ENCODE measurements around the gene NOTCH1.

The NOTCH1 gene

DNA sequence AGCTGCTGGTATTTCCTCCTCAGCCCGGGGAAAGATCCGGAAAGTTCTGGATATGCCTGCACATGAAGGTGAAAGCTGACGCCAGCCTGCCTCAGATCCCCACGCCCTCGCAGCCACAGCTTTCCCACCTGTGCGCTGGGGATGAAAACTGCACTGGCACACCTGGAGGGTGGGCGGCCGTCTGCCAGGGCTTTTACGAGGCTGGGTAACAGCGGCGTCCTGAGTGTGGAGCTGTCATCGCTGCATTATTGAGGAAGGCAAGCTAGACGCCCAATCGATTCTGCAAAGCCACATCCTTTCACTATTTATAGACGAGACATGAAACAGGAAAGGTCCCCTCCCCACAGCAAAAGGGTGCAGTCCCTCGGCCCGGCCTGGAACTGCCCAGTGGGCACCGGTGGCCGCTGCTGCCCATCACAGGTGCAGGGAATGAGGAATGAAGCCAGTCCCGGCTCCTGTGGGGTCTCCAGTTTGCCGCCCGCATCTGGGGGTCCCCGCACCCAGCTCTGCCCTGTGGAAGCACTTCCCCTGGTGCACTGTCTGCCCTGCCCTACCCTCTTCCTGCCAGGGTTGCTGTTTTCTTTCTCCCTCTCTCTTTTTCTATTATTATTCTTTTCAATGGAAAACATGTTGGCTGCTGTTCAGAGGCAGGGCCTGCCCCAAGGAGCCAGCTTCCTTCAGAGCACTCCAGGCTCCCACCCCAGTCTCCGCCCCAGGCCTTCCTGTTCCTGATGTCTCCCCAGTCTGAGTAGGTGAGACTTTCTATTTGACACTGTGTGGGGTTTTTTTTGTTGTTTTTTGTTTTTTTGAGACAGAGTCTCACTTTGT, 7.0 kb downstream of the NOTCH1 start:
- Histone ChIP-seq H3K4me1 (ENCODE audit: control insufficient read depth in 2 of 2, insufficient read depth in 2 of 2, low read length in 2 of 2) (peaks cover 67 to 76% of the 10 kb centered on the region in 2 donors), H3K27ac (ENCODE audit: low read depth in 2 of 2, low read length in 2 of 2) (peak overlapping the region; percentile 91 to 93), H3K27me3 (ENCODE audit: control insufficient read depth in 2 of 2, insufficient read depth in 2 of 2, low read length in 2 of 2) (no peaks in the 10 kb centered on the region), H3K9me3 (ENCODE audit: control insufficient read depth in 2 of 2, low read length in 2 of 2) (no peaks in the 10 kb centered on the region), H3K4me3 (ENCODE audit: low read length in 2 of 2) (peak overlapping the region; percentile 15 to 20), H3K36me3 (ENCODE audit: control insufficient read depth in 2 of 2, insufficient read depth in 2 of 2, low read length in 2 of 2) (peaks cover 5 to 22% of the 10 kb centered on the region in 2 donors), H3K9ac (ENCODE audit: low read depth in 1 of 2, low read length in 2 of 2) (peak overlapping the region; percentile 47 to 59)

DNA sequence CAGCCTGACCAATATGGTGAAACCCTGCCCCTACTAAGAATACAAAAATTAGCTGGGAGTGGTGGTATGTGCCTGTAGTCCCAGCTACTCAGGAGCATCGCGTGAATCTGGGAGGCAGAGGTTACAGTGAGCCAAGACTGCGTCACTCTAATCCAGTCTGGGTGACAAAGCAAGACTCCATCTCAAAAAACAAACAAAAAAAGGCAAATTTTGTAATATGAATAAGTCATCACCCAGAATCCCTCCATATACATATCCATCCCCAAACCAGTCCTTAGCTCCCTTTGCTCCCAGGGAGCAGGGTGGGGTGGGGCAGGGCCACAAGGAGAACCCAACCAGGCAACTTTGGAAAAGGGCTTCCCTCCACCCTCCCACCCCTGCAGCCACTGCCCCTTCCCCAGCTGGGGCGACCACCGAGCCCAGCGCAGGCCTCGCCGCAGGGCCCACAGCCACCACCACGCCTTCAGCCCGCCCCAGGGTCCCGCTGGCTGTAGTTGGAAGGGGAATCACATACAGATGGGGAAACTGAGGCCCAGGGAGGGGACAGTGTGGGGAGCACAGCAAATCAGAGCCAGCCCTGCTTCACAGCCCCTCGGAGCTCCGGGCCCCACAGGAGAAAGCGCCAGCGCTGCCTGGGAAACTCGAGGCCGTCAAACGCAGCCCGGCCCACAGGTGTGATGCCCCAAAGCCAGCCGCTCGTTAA, 7.8 kb downstream of the NOTCH1 start:
- Histone ChIP-seq H3K9me3 (ENCODE audit: control insufficient read depth in 2 of 2, low read length in 2 of 2) (no peaks in the 10 kb centered on the region), H3K27me3 (ENCODE audit: control insufficient read depth in 2 of 2, insufficient read depth in 2 of 2, low read length in 2 of 2) (no peaks in the 10 kb centered on the region), H3K36me3 (ENCODE audit: control insufficient read depth in 2 of 2, insufficient read depth in 2 of 2, low read length in 2 of 2) (peaks cover 8 to 18% of the 10 kb centered on the region in 2 donors), H3K27ac (ENCODE audit: low read depth in 2 of 2, low read length in 2 of 2) (peak overlapping the region; percentile 91 to 93), H3K9ac (ENCODE audit: low read depth in 1 of 2, low read length in 2 of 2) (peak overlapping the region; percentile 47 to 59), H3K4me1 (ENCODE audit: control insufficient read depth in 2 of 2, insufficient read depth in 2 of 2, low read length in 2 of 2) (peaks cover 67 to 76% of the 10 kb centered on the region in 2 donors), H3K4me3 (ENCODE audit: low read length in 2 of 2) (peak overlapping the region in 1 of 2 donors; percentile 20)

DNA sequence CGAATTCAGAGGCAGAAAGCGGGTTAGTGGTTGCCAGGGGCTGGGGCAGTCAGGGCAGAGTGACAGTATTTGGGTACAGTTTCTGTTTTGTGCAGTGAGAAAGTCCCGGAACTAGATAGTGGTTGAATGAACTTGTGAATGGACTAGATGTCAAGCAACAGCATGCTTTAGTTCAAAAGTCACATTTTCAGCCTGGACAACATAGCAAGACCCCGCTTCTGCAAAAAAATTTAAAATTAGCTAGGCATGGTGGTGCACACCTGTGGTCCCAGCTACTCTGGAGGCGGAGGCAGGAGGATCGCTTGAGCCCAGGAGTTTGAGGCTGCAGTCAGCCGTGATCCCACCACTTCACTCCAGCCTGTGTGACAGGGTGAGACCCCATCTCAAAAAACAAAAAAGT, 8.4 kb downstream of the NOTCH1 start:
- peaks cover 8 to 17% of the 10 kb centered on the region in 2 donors for H3K36me3 ChIP-seq (ENCODE audit: control insufficient read depth in 2 of 2, insufficient read depth in 2 of 2, low read length in 2 of 2)
- no peak overlapping the region for H3K9ac ChIP-seq (ENCODE audit: low read depth in 1 of 2, low read length in 2 of 2)
- H3K9me3 ChIP-seq (ENCODE audit: control insufficient read depth in 2 of 2, low read length in 2 of 2) = no peaks in the 10 kb centered on the region
- H3K27ac ChIP-seq (ENCODE audit: low read depth in 2 of 2, low read length in 2 of 2) = no peak overlapping the region
- peaks cover 68 to 76% of the 10 kb centered on the region in 2 donors for H3K4me1 ChIP-seq (ENCODE audit: control insufficient read depth in 2 of 2, insufficient read depth in 2 of 2, low read length in 2 of 2)
- H3K27me3 ChIP-seq (ENCODE audit: control insufficient read depth in 2 of 2, insufficient read depth in 2 of 2, low read length in 2 of 2) = no peaks in the 10 kb centered on the region
- no peak overlapping the region for H3K4me3 ChIP-seq (ENCODE audit: low read length in 2 of 2)

DNA sequence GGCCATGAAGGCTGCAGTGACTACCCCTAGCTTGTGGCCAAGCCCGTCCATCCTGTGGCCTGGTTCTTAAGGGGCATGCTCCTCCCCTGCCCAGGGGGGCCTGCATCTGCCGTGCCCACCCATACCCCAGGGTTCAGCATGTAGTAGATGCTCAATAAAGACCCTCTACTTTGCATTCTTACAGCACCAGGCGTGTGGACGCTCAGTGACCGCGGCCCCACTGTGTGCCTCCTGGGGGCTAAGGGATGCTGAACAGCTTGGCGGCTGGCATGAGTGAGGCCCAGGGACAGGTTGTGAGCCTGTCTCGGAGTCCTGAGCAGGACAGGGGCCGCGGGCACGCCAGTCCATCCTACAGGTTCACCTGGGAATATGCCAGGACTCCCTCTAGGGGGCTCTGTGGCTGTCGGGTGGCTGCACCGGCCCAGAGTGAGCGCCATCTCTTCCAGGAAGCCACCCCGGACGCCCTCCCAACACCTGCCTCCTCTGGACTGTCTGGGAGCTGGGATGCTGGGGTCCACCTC, 9.1 kb downstream of the NOTCH1 start:
- Histone ChIP-seq H3K27me3 (ENCODE audit: control insufficient read depth in 2 of 2, insufficient read depth in 2 of 2, low read length in 2 of 2) (no peaks in the 10 kb centered on the region), H3K9ac (ENCODE audit: low read depth in 1 of 2, low read length in 2 of 2) (peak overlapping the region in 1 of 2 donors; percentile 24), H3K27ac (ENCODE audit: low read depth in 2 of 2, low read length in 2 of 2) (no peak overlapping the region), H3K4me1 (ENCODE audit: control insufficient read depth in 2 of 2, insufficient read depth in 2 of 2, low read length in 2 of 2) (peaks cover 69 to 77% of the 10 kb centered on the region in 2 donors), H3K4me3 (ENCODE audit: low read length in 2 of 2) (no peak overlapping the region), H3K9me3 (ENCODE audit: control insufficient read depth in 2 of 2, low read length in 2 of 2) (no peaks in the 10 kb centered on the region), H3K36me3 (ENCODE audit: control insufficient read depth in 2 of 2, insufficient read depth in 2 of 2, low read length in 2 of 2) (peaks cover 8 to 12% of the 10 kb centered on the region in 2 donors)

DNA sequence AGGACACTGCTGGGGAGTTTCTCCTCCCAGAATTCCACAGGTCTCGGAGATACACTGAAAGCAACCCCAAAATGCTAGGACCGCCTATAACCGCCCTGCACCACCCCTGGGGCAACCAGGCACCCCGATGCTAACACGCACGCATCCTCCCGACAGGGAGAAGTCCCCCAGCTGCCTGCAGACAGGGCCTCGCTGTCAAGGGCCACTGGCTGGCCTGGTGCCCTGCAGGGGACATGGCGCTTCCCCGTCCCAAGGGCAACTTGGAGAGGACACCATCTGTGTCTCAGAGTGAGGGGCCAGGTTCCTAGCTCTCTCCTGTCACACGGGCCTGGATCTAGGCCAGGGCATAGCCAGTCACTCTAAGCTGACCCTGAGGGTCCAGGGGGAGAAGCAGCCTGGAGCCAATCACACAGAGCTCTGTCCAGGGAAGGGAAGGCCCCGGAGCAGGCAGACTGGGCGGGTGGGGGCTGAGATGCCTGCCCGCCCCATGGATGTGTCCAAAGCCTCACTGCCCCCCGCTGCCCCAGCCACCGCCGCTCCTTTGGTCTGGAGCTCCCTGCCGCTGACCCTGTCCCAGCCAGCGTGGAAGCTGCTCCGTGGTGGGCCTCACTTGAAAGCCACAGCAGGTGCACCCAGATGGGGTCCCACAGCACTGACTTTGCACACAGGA, 9.7 kb downstream of the NOTCH1 start:
- Histone ChIP-seq H3K27me3 (ENCODE audit: control insufficient read depth in 2 of 2, insufficient read depth in 2 of 2, low read length in 2 of 2) (no peaks in the 10 kb centered on the region), H3K9ac (ENCODE audit: low read depth in 1 of 2, low read length in 2 of 2) (no peak overlapping the region), H3K27ac (ENCODE audit: low read depth in 2 of 2, low read length in 2 of 2) (no peak overlapping the region), H3K4me1 (ENCODE audit: control insufficient read depth in 2 of 2, insufficient read depth in 2 of 2, low read length in 2 of 2) (peaks cover 69 to 78% of the 10 kb centered on the region in 2 donors), H3K36me3 (ENCODE audit: control insufficient read depth in 2 of 2, insufficient read depth in 2 of 2, low read length in 2 of 2) (peaks cover 8 to 10% of the 10 kb centered on the region in 2 donors), H3K9me3 (ENCODE audit: control insufficient read depth in 2 of 2, low read length in 2 of 2) (no peaks in the 10 kb centered on the region), H3K4me3 (ENCODE audit: low read length in 2 of 2) (no peak overlapping the region)

DNA sequence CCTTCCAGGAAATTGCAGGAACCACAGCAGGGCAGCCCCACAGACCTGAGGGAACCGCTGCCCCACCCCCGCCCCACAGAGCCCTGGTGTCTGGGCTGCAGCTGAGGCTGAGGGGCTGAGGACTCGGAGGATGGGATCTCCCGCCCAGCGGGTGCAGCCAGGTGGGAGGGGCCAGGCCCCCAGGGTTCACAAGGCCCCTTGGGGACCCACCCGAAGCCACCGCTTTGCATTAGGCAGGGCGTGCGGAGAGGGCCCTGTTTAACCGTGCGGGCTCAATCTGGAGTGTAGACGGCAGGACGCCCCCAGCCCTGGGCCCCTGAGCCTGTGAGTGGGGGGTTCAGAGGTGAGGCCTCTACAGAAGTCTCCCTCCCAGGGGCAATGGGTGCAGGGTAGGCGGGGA, 10.8 kb downstream of the NOTCH1 start:
- Histone ChIP-seq H3K9me3 (ENCODE audit: control insufficient read depth in 2 of 2, low read length in 2 of 2) (no peaks in the 10 kb centered on the region), H3K4me1 (ENCODE audit: control insufficient read depth in 2 of 2, insufficient read depth in 2 of 2, low read length in 2 of 2) (peaks cover 69 to 78% of the 10 kb centered on the region in 2 donors), H3K27ac (ENCODE audit: low read depth in 2 of 2, low read length in 2 of 2) (no peak overlapping the region), H3K9ac (ENCODE audit: low read depth in 1 of 2, low read length in 2 of 2) (no peak overlapping the region), H3K4me3 (ENCODE audit: low read length in 2 of 2) (no peak overlapping the region), H3K36me3 (ENCODE audit: control insufficient read depth in 2 of 2, insufficient read depth in 2 of 2, low read length in 2 of 2) (peaks cover 6 to 8% of the 10 kb centered on the region in 2 donors), H3K27me3 (ENCODE audit: control insufficient read depth in 2 of 2, insufficient read depth in 2 of 2, low read length in 2 of 2) (no peaks in the 10 kb centered on the region)

DNA sequence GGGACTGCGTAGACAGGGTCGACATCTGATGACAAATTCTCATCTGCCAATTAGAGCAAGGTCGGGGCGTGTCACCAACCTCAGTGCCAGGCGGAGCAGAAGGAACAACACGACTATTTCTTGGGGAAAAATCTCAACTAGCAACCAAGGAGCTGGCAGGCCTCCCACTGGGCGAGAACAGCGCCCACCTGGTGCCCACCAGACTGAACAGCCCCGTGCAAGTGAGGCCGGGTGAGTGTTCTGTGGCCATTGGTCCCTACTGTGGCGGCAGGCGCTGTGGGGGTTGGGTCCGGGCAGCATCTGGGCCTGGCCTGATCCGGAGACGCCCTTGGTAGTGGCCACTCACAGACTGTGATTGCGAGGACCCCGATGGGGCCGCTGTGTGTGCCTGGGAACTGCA, 11.5 kb downstream of the NOTCH1 start:
- Histone ChIP-seq H3K4me1 (ENCODE audit: control insufficient read depth in 2 of 2, insufficient read depth in 2 of 2, low read length in 2 of 2) (peaks cover 66 to 73% of the 10 kb centered on the region in 2 donors), H3K4me3 (ENCODE audit: low read length in 2 of 2) (peak overlapping the region in 1 of 2 donors; percentile 9)

DNA sequence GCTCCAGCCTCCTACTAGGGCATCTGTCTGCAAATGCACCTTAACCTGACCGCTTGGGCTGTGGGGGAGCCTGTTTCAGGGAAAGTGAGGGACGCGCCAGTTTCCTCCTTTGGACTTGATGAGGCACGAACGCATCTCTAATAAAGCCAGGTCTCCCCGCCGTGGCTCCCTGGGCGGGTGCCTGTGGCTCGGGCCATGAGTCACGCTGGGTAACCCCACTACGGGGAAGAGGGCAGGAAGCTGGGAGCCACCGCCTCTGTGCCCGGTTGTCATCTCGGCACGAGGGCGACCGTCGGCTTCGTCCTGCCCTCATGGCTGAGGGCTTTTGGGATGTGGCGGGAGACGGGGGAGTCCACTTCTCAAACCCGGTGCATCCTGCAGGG, 12.1 kb downstream of the NOTCH1 start:
- peak overlapping the region; percentile 50 to 94 for H3K27ac ChIP-seq (ENCODE audit: low read depth in 2 of 2, low read length in 2 of 2)
- H3K36me3 ChIP-seq (ENCODE audit: control insufficient read depth in 2 of 2, insufficient read depth in 2 of 2, low read length in 2 of 2) = peaks cover 6 to 8% of the 10 kb centered on the region in 2 donors
- H3K9me3 ChIP-seq (ENCODE audit: control insufficient read depth in 2 of 2, low read length in 2 of 2) = no peaks in the 10 kb centered on the region
- H3K27me3 ChIP-seq (ENCODE audit: control insufficient read depth in 2 of 2, insufficient read depth in 2 of 2, low read length in 2 of 2) = no peaks in the 10 kb centered on the region
- peak overlapping the region; percentile 24 to 71 for H3K9ac ChIP-seq (ENCODE audit: low read depth in 1 of 2, low read length in 2 of 2)
- H3K4me1 ChIP-seq (ENCODE audit: control insufficient read depth in 2 of 2, insufficient read depth in 2 of 2, low read length in 2 of 2) = peaks cover 66 to 73% of the 10 kb centered on the region in 2 donors
- H3K4me3 ChIP-seq (ENCODE audit: low read length in 2 of 2) = peak overlapping the region; percentile 14 to 22

More for the DNA sequence above, 11.5 kb downstream of the NOTCH1 start:
- Histone ChIP-seq H3K27ac (ENCODE audit: low read depth in 2 of 2, low read length in 2 of 2) (peak overlapping the region; percentile 11 to 94), H3K27me3 (ENCODE audit: control insufficient read depth in 2 of 2, insufficient read depth in 2 of 2, low read length in 2 of 2) (no peaks in the 10 kb centered on the region), H3K36me3 (ENCODE audit: control insufficient read depth in 2 of 2, insufficient read depth in 2 of 2, low read length in 2 of 2) (peaks cover 6 to 8% of the 10 kb centered on the region in 2 donors), H3K9ac (ENCODE audit: low read depth in 1 of 2, low read length in 2 of 2) (peak overlapping the region in 1 of 2 donors; percentile 24), H3K9me3 (ENCODE audit: control insufficient read depth in 2 of 2, low read length in 2 of 2) (no peaks in the 10 kb centered on the region)

DNA sequence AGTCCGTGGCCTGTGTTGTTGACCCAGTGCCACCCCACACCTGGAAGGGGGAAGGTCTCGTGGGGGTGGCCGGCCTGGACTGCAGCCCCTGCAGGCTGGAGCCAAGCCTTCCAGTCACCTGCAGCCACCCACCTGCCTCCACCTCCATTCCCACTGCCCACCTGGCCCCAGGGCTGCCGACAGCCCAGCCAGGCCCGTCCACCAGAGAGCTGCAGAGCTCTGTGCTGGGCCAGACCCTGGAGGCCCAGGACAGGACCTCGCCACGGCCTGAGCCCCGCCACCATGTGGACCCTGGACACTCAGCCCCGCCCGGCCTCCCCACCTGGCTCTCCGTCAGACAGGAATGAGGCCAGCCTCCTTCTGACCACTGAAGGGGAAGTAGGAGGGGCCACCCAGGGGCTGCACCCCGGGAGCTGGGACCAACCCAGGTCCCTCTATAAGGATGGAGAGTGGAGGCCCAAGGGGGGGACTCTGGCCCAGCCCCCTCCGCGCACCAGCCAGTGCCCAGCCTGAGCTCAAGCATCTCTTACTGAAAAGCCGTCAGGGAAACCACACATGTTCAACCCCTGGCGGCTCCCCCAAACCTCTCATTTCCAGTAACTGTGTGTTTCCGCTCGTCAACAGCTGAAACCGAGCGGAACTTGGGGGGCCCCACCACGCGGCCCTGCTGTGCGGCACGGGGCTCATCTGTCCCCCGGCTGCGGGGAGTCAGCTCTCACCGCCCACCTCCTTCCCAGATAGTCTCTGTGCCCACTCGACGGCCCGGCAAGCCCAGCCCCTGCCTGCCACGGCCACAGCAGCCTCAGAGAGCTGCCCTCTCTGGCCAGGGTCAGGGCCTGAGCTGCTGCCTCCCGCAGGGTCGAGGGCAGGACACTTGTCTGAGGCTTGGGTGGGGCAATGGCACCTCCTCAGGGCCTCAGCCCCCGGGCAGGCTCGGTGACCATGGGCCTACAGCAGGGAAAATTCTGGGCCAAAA, 12.8 kb downstream of the NOTCH1 start:
- no peaks in the 10 kb centered on the region for H3K27me3 ChIP-seq (ENCODE audit: control insufficient read depth in 2 of 2, insufficient read depth in 2 of 2, low read length in 2 of 2)
- no peaks in the 10 kb centered on the region for H3K9me3 ChIP-seq (ENCODE audit: control insufficient read depth in 2 of 2, low read length in 2 of 2)
- H3K27ac ChIP-seq (ENCODE audit: low read depth in 2 of 2, low read length in 2 of 2) = peak overlapping the region; percentile 50 to 94
- H3K9ac ChIP-seq (ENCODE audit: low read depth in 1 of 2, low read length in 2 of 2) = peak overlapping the region; percentile 47 to 71
- peak overlapping the region; percentile 14 to 22 for H3K4me3 ChIP-seq (ENCODE audit: low read length in 2 of 2)
- H3K36me3 ChIP-seq (ENCODE audit: control insufficient read depth in 2 of 2, insufficient read depth in 2 of 2, low read length in 2 of 2) = peaks cover 6 to 8% of the 10 kb centered on the region in 2 donors
- peaks cover 63 to 72% of the 10 kb centered on the region in 2 donors for H3K4me1 ChIP-seq (ENCODE audit: control insufficient read depth in 2 of 2, insufficient read depth in 2 of 2, low read length in 2 of 2)

Data from mucosa of rectum (tissue), 2 donors.